Hepatocyte (in vitro differentiated cells): ENCODE data around the gene C19orf44.

Experiments
- EZH2 ChIP-seq: fragments of 200-600 bp; sonication (generic); IDR thresholded peaks from 2 replicates; pipeline ENCODE4 v1.6.1; 2016; ENCODE audit warnings: antibody characterized with exemption, mild to moderate bottlenecking, borderline replicate concordance
- EZH2phosphoT487 ChIP-seq: fragments of 200-600 bp; sonication (generic); IDR thresholded peaks from one replicate; pipeline ENCODE4 v1.6.1; 2018; ENCODE audit warnings: antibody characterized with exemption, mild to moderate bottlenecking, low read depth, moderate library complexity; ENCODE audit not compliant: unreplicated experiment, severe bottlenecking
- TF ChIP-seq, protein P1 (sequence below): fragments of 200-600 bp; sonication (generic); IDR thresholded peaks from 2 replicates; pipeline ENCODE4 v1.5.1; 2016; ENCODE audit warnings: antibody characterized with exemption, mild to moderate bottlenecking; ENCODE audit not compliant: poor library complexity

- TF ChIP-seq, protein P1, sequence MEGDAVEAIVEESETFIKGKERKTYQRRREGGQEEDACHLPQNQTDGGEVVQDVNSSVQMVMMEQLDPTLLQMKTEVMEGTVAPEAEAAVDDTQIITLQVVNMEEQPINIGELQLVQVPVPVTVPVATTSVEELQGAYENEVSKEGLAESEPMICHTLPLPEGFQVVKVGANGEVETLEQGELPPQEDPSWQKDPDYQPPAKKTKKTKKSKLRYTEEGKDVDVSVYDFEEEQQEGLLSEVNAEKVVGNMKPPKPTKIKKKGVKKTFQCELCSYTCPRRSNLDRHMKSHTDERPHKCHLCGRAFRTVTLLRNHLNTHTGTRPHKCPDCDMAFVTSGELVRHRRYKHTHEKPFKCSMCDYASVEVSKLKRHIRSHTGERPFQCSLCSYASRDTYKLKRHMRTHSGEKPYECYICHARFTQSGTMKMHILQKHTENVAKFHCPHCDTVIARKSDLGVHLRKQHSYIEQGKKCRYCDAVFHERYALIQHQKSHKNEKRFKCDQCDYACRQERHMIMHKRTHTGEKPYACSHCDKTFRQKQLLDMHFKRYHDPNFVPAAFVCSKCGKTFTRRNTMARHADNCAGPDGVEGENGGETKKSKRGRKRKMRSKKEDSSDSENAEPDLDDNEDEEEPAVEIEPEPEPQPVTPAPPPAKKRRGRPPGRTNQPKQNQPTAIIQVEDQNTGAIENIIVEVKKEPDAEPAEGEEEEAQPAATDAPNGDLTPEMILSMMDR: no peak
- TF ChIP-seq EZH2 (no peak), EZH2phosphoT487 (no peak)
Measured at GRCh38 chr19:16520074-16520973, 24.1 kb downstream of the C19orf44 start.
